Stimulated activated CD8-positive, alpha-beta memory T cell treated with anti-CD3 and anti-CD28 coated beads, Interleukin-7, amount 100 ng/mL, for 48 hours (primary cell): ENCODE measurements around the gene CLEC16A.

Source experiments
- DNase-seq, 2 donors: peaks; one replicate each; pipeline ENCODE4 v3.0.0-alpha.2; 2020; ENCODE audit warnings: low read depth in 1 of 2; ENCODE audit errors: extremely low read depth in 1 of 2

CLEC16A gene

GRCh38 chr16:11010575-11011221 lies 66.3 kb downstream of the CLEC16A start:
- DNase-seq: no peak

- no peak for DNase-seq
Observed at GRCh38 chr16:11011326-11011725, 67.0 kb downstream of the CLEC16A start.

- no peak for DNase-seq
Observed at GRCh38 chr16:11012841-11013240, 68.5 kb downstream of the CLEC16A start.

GRCh38 chr16:11014136-11014535 lies 69.8 kb downstream of the CLEC16A start:
- no peak for DNase-seq

DNA sequence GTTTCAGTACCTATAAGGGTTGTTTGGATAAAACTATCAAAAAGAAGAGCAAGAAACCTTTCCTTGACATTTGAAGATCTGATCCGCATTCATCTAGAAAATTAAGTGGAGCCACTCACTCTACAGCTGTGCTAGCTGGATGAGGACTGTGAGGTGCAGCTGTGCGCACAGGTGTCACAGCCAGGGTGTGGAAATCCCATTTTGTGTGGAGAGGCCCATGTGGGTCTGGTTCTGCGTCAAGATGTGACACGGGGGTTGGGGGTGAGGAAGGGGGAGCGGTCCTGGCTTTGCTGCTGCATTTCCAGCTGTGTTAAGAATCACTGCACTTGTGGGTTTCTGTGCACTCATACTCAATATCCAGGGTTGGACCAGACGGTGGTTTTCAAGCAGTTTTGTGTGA lies 70.7 kb downstream of the CLEC16A start:
- DNase-seq: no peak

- DNase-seq: no peak
Observed at GRCh38 chr16:11015607-11016006, 71.2 kb downstream of the CLEC16A start.

- DNase-seq: no peak
Observed at GRCh38 chr16:11016524-11016988, 72.2 kb downstream of the CLEC16A start.

DNA sequence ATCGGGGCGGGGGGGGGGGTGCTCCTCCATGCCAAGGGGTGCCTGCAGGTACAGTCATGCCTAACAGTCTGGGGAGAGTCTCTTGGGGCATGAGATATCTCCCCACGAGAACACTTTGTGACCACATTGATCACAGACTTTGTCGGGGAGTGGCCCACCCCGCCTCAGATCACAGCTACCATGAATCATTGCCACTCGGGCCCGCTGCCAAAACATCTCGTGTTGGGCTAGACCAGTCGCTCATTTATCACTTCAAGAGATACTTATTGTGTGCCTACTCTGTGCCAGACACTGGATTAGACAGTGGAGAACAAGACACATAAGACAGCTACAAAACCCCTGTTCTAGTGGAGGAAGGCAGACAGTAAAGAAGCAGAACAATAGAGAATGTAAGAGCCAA lies 72.6 kb downstream of the CLEC16A start:
- peak in 1 of 2 donors; percentile 64 for DNase-seq

- no peak for DNase-seq
Observed at GRCh38 chr16:11017499-11017898, 73.1 kb downstream of the CLEC16A start.

DNA sequence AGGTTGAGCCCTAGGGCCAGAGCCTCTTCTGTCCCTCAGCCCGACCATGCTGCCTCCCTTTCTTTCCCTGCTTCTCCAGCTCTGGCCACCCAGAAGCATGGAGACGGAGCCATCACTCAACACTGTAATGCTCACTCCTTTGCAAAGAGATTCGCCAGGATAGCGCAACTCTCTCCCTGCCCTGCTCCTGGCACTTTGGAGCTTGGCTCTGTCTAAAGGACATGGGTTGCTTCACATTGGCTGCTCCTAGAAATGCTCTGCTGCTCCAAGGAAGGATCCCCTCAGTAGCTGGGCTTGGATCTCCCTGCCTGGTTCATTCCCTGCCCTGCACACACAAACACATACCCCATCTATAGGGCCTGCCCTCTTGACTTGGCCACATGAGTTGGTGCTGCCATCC lies 76.0 kb downstream of the CLEC16A start:
- no peak for DNase-seq

DNA sequence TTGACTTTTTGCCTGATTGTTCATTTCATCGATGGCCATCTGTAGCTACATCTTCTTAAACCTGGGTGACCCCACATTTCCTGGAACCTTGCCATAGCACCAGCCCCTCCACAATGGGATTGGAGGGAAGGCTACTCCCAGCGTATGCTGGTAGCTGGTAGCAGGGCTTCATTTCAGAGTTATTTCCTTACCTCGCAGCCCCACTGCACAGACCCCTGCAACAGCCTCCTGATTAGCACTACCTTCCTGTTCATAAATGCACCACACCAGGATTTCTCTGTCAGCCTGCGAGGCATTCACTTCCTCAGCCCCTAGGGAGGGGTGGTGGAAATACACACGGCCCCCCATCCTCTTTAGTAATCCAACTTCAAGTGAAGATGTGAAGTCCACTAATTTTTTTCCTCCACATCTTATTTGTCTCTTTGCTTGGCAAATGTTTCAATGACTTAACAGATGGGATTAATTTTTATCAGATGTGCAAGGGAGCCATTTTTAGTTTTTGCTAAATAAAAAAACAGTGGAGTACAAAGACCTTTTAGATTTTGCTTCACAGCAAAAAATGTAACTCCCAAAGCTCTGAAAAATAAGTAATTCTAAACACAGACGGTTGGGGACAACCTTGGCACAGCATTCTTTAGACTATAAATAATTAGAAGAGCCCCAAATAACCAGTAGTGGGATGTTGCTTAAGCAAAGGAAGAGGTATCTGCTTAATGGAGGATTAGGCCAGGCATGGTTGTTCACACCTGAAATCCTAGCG lies 76.6 kb downstream of the CLEC16A start:
- no peak for DNase-seq

GRCh38 chr16:11022002-11022401 lies 77.6 kb downstream of the CLEC16A start:
- no peak for DNase-seq

GRCh38 chr16:11023262-11024039 lies 79.1 kb downstream of the CLEC16A start:
- DNase-seq: no peak

- peak in 1 of 2 donors; percentile 12 for DNase-seq
Observed at GRCh38 chr16:11024333-11025053, 80.1 kb downstream of the CLEC16A start.

DNA sequence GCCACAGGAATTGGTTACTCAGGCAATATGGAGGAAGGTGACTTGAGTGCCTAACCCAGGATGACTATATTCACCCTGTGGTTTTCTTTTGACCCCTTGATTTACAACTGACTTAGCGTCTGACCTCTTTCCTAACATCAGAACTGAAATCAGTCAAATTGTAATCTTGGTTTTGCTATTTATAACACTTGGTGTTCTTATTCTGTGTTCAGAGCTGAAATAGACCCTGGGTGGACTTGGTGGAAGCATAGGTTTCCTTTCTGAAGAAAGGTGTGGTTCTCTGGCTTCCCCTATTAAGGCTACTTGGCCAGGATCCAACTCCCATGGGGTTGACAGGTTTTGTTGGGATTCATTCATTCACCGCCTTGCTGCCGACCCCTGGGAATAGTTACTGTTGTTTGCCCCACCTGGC lies 80.8 kb downstream of the CLEC16A start:
- peak in 1 of 2 donors; percentile 47 for DNase-seq

DNA sequence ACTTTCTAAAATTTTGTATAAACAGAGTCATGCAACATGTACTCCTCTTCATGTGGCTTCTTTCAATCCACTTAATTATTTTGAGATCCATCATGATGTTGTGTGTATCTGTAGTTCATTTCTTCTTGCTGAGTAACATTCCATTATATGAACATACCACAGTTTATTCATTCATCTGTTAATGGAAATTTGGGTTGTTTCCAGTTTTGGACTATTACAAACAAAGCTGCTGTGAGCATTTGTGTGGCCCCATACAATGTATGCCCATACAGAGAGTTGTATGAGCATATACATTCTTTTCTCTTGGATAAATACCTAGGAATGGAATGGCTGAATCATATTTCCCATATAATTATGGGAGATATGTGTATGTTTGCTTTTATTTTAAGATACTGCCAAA lies 85.6 kb downstream of the CLEC16A start:
- DNase-seq: no peak

GRCh38 chr16:11030990-11031510 lies 86.7 kb downstream of the CLEC16A start:
- no peak for DNase-seq

GRCh38 chr16:11032000-11032921 lies 87.9 kb downstream of the CLEC16A start:
- no peak for DNase-seq

- no peak for DNase-seq
Observed at GRCh38 chr16:11032922-11033291, 88.5 kb downstream of the CLEC16A start.
